HUES48 (cell line): ENCODE results near the gene ZBTB20.

ENCODE experiments used
- H3K27ac ChIP-seq: one replicate; pipeline ENCODE4 v1.7.0; 2013; ENCODE audit warnings: low read depth, low read length, inconsistent platforms
- H3K27me3 ChIP-seq: 2 replicates; pipeline ENCODE4 v1.6.1; 2013; ENCODE audit warnings: mild to moderate bottlenecking, low read length; ENCODE audit not compliant: control insufficient read depth, insufficient read depth
- H3K36me3 ChIP-seq: 2 replicates; pipeline ENCODE4 v1.6.1; 2013; ENCODE audit warnings: low read length; ENCODE audit not compliant: control insufficient read depth, insufficient read depth
- H3K4me1 ChIP-seq: 2 replicates; pipeline ENCODE4 v1.6.1; 2013; ENCODE audit warnings: mild to moderate bottlenecking, low read length; ENCODE audit not compliant: control insufficient read depth, insufficient read depth
- H3K4me3 ChIP-seq: 2 replicates; pipeline ENCODE4 v1.5.1; 2013; ENCODE audit warnings: mild to moderate bottlenecking, low read depth, low read length
- H3K9ac ChIP-seq: 2 replicates; pipeline ENCODE4 v1.6.1; 2013; ENCODE audit warnings: mild to moderate bottlenecking, low read depth, low read length, moderate library complexity
- H3K9me3 ChIP-seq: 2 replicates; pipeline ENCODE4 v1.6.1; 2013; ENCODE audit warnings: low read length; ENCODE audit not compliant: control insufficient read depth, insufficient read depth

Gene ZBTB20

GRCh38 chr3:114496466-114496865, 650.6 kb downstream of the ZBTB20 start:
- Histone ChIP-seq H3K4me3 (no peak overlapping the region), H3K27me3 (no peaks in the 10 kb centered on the region), H3K9me3 (no peaks in the 10 kb centered on the region), H3K9ac (no peak overlapping the region), H3K36me3 (no peaks in the 10 kb centered on the region), H3K27ac (no peak overlapping the region), H3K4me1 (no peaks in the 10 kb centered on the region)

- Histone ChIP-seq H3K4me3 (no peak overlapping the region), H3K9ac (no peak overlapping the region), H3K27ac (no peak overlapping the region), H3K4me1 (no peaks in the 10 kb centered on the region), H3K27me3 (no peaks in the 10 kb centered on the region), H3K9me3 (no peaks in the 10 kb centered on the region), H3K36me3 (no peaks in the 10 kb centered on the region)
Observed at GRCh38 chr3:114496021-114496434, 651.1 kb downstream of the ZBTB20 start.

GRCh38 chr3:114494498-114494897, 652.6 kb downstream of the ZBTB20 start:
- Histone ChIP-seq H3K4me3 (no peak overlapping the region), H3K36me3 (no peaks in the 10 kb centered on the region), H3K27me3 (no peaks in the 10 kb centered on the region), H3K9me3 (no peaks in the 10 kb centered on the region), H3K27ac (no peak overlapping the region), H3K4me1 (no peaks in the 10 kb centered on the region), H3K9ac (no peak overlapping the region)

- no peak overlapping the region for H3K4me3 ChIP-seq
- no peaks in the 10 kb centered on the region for H3K27me3 ChIP-seq
- no peaks in the 10 kb centered on the region for H3K4me1 ChIP-seq
- H3K27ac ChIP-seq = no peak overlapping the region
- H3K36me3 ChIP-seq = no peaks in the 10 kb centered on the region
- no peaks in the 10 kb centered on the region for H3K9me3 ChIP-seq
- H3K9ac ChIP-seq = no peak overlapping the region
Observed at GRCh38 chr3:114490829-114491228, 656.3 kb downstream of the ZBTB20 start.

GRCh38 chr3:114487502-114487901, 659.6 kb downstream of the ZBTB20 start:
- H3K4me3 ChIP-seq = no peak overlapping the region
- no peak overlapping the region for H3K27ac ChIP-seq
- H3K9ac ChIP-seq = no peak overlapping the region
- no peaks in the 10 kb centered on the region for H3K36me3 ChIP-seq
- no peaks in the 10 kb centered on the region for H3K4me1 ChIP-seq
- H3K9me3 ChIP-seq = no peaks in the 10 kb centered on the region
- no peaks in the 10 kb centered on the region for H3K27me3 ChIP-seq

- no peaks in the 10 kb centered on the region for H3K36me3 ChIP-seq
- no peaks in the 10 kb centered on the region for H3K27me3 ChIP-seq
- no peak overlapping the region for H3K27ac ChIP-seq
- no peaks in the 10 kb centered on the region for H3K4me1 ChIP-seq
- no peaks in the 10 kb centered on the region for H3K9me3 ChIP-seq
- H3K4me3 ChIP-seq = no peak overlapping the region
- no peak overlapping the region for H3K9ac ChIP-seq
Observed at GRCh38 chr3:114484919-114485318, 662.2 kb downstream of the ZBTB20 start.

GRCh38 chr3:114481113-114481512, 666.0 kb downstream of the ZBTB20 start:
- H3K27ac ChIP-seq = no peak overlapping the region
- H3K36me3 ChIP-seq = no peaks in the 10 kb centered on the region
- H3K4me3 ChIP-seq = no peak overlapping the region
- no peak overlapping the region for H3K9ac ChIP-seq
- H3K27me3 ChIP-seq = no peaks in the 10 kb centered on the region
- no peaks in the 10 kb centered on the region for H3K4me1 ChIP-seq
- no peaks in the 10 kb centered on the region for H3K9me3 ChIP-seq

- H3K36me3 ChIP-seq = no peaks in the 10 kb centered on the region
- no peak overlapping the region for H3K9ac ChIP-seq
- H3K27ac ChIP-seq = no peak overlapping the region
- no peaks in the 10 kb centered on the region for H3K9me3 ChIP-seq
- H3K27me3 ChIP-seq = no peaks in the 10 kb centered on the region
- H3K4me1 ChIP-seq = no peaks in the 10 kb centered on the region
- no peak overlapping the region for H3K4me3 ChIP-seq
Observed at GRCh38 chr3:114480442-114480841, 666.6 kb downstream of the ZBTB20 start.

- Histone ChIP-seq H3K27me3 (no peaks in the 10 kb centered on the region), H3K9me3 (no peaks in the 10 kb centered on the region), H3K9ac (no peak overlapping the region), H3K27ac (no peak overlapping the region), H3K36me3 (no peaks in the 10 kb centered on the region), H3K4me1 (no peaks in the 10 kb centered on the region), H3K4me3 (no peak overlapping the region)
Observed at GRCh38 chr3:114478801-114479200, 668.3 kb downstream of the ZBTB20 start.

- Histone ChIP-seq H3K27ac (no peak overlapping the region), H3K27me3 (no peaks in the 10 kb centered on the region), H3K4me1 (no peaks in the 10 kb centered on the region), H3K9me3 (no peaks in the 10 kb centered on the region), H3K36me3 (no peaks in the 10 kb centered on the region), H3K4me3 (no peak overlapping the region), H3K9ac (no peak overlapping the region)
Observed at GRCh38 chr3:114476511-114476910, 670.6 kb downstream of the ZBTB20 start.

- Histone ChIP-seq H3K4me3 (no peak overlapping the region), H3K4me1 (no peaks in the 10 kb centered on the region), H3K9me3 (no peaks in the 10 kb centered on the region), H3K36me3 (no peaks in the 10 kb centered on the region), H3K27me3 (no peaks in the 10 kb centered on the region), H3K27ac (no peak overlapping the region), H3K9ac (no peak overlapping the region)
Observed at GRCh38 chr3:114471478-114471877, 675.6 kb downstream of the ZBTB20 start.

- H3K27me3 ChIP-seq = no peaks in the 10 kb centered on the region
- no peaks in the 10 kb centered on the region for H3K9me3 ChIP-seq
- no peak overlapping the region for H3K4me3 ChIP-seq
- peaks cover 9% of the 10 kb centered on the region for H3K4me1 ChIP-seq
- no peak overlapping the region for H3K27ac ChIP-seq
- no peak overlapping the region for H3K9ac ChIP-seq
- H3K36me3 ChIP-seq = no peaks in the 10 kb centered on the region
Observed at GRCh38 chr3:114469070-114469469, 678.0 kb downstream of the ZBTB20 start.
